Stimulated activated naive CD4-positive, alpha-beta T cell treated with Interleukin-2 at 50 U/mL for 16 hours (primary cell): ENCODE data around the gene SPG21.

Experiments
- DNase-seq: peaks from one replicate; lab custom pipeline; 2025; lab: John Stamatoyannopoulos, UW

The SPG21 gene

GRCh38 chr15:64938192-64938591 is 51.5 kb downstream of the SPG21 start:
- DNase-seq, result no peak

GRCh38 chr15:64934023-64934422 is 55.7 kb downstream of the SPG21 start:
- no peak for DNase-seq

DNA sequence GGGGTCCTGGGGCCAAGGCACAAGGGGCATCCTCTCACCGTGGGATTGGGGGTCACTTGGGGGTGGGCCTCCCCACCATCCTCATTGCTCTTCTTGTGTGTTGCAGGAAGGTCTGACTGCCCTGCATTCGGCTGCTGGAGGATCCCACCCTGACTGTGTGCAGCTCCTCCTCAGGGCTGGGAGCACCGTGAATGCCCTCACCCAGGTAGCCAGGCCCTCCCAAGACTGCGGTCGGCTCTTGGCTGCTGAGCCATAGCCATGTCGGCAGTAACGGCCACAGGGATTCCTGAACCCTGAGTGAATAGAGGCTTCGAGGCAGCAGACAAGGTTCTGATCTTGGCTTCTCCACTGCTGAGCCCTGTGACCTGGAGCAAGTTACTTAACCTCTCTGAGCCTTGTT is 58.3 kb downstream of the SPG21 start:
- DNase-seq, result no peak

- no peak for DNase-seq
Measured at GRCh38 chr15:64930778-64931371, 58.8 kb downstream of the SPG21 start.

- DNase-seq, result no peak
Measured at GRCh38 chr15:64930019-64930652, 59.6 kb downstream of the SPG21 start.

GRCh38 chr15:64928626-64929220 is 61.0 kb downstream of the SPG21 start:
- no peak for DNase-seq

DNA sequence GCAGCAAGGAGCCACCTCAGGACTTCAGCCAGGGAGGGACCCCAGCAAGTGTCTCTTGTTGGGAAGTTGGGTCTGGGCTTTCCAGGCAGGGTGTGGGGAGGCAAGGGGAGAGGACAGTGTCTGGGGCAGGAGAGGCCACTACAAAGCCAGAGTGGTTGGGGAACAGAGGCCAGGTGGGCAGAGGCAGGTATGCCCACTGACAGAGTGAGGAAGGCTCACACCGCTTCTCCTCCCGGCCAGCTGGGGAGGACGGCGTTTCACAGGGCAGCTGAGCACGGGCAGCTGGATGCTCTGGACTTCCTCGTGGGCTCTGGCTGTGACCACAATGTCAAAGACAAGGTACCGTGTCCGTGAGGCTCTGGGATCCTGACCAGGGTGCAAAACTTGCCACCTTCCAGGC is 63.1 kb downstream of the SPG21 start:
- DNase-seq, result no peak

- DNase-seq, result no peak
Measured at GRCh38 chr15:64925335-64926330, 64.1 kb downstream of the SPG21 start.

DNA sequence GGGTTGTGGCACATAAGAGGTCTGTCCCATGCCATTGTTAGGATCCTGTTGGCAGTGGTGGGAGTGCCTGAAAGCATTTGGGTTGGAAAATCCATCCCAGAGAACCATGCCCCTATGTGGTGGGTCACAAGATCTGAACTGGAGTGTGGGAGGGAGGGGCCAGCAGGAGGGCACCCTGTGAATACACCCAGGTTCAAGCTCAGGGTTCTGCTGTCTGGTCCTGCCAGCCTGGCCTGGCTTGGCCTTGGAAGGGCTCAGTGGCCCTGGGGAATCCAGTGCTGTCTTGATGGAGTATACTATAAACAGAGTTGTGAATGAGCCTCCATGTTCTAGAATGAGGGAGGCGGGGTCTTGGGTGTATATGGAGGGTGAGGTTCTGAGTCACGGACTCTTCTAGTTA is 66.2 kb downstream of the SPG21 start:
- no peak for DNase-seq

GRCh38 chr15:64921711-64922110 is 68.0 kb downstream of the SPG21 start:
- DNase-seq, result no peak

DNA sequence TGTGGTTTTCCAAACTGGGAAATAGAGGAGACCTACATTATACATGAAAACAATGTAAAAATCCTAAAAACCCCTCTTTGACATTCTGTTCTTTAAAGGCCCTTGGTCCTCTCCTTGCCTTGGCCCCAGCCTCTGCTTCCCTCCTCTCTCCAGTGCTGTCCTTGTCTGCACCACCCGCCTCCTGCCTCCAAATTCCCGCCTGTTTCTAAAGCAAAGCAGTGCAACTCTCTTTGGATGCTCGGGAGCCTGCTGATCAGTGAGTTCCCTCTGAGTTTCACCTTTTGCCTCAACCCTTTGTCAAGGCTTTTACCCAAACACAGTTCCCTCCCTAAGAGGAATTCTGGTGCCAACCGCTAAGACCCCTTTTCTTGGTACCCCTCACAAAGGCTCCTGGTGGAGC is 70.0 kb downstream of the SPG21 start:
- no peak for DNase-seq

DNA sequence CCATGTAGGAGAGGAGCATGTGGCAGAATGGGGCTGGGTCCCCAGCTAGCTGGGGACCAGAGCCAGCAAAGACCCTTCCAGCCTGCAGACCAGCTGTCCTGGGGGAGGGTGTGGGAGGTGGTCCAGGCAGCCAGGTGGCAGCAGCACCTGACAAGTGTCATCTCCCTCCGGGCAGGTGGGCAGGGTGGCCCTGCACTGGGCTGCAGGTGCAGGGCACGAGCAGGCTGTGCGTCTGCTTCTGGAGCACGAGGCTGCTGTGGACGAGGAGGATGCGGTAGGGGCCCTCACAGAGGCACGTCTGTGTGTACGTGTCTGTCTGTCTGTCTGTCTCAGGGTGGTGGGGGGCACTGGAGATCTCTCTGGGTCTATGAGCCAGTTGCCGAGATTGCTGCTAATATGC is 72.5 kb downstream of the SPG21 start:
- no peak for DNase-seq

- DNase-seq, result no peak
Measured at GRCh38 chr15:64916365-64916764, 73.3 kb downstream of the SPG21 start.

- no peak for DNase-seq
Measured at GRCh38 chr15:64915518-64916227, 74.0 kb downstream of the SPG21 start.
